Lower leg skin (tissue), 3 donors: ENCODE data around the gene VPS8.

Experiments used
- CTCF ChIP-seq, 3 donors: fragments of 450-650 bp; IDR thresholded peaks; one replicate each; pipeline ENCODE4 v1.5.1; 2016; ENCODE audit warnings: antibody characterized with exemption in 3 of 3, mild to moderate bottlenecking in 3 of 3, moderate library complexity in 2 of 3
- POLR2A ChIP-seq, 2 donors: fragments of 450-650 bp; IDR thresholded peaks; one replicate each; pipeline ENCODE4 v1.6.1; 2016 to 2017; ENCODE audit warnings: antibody characterized with exemption in 2 of 2, mild to moderate bottlenecking in 1 of 2, moderate library complexity in 1 of 2

- TF ChIP-seq CTCF (IDR thresholded peaks at IDR 0.05) (no peak), POLR2A (IDR thresholded peaks at IDR 0.05) (no peak)
Observed at GRCh38 chr3:184982076-184982475, 170.1 kb downstream of the VPS8 start.
